Measurements from ENCODE around the gene NMT1.
"Not testable (repeated sequence)": the region's sequence is repeated elsewhere in the genome, so short reads cannot be mapped to it uniquely, and the experiment has no call there.

NMT1 gene

GRCh38 chr17:45036691-45037090, 24.4 kb upstream of the NMT1 start:
- DNase-seq (ENCODE audit: low read depth): no peak

DNA sequence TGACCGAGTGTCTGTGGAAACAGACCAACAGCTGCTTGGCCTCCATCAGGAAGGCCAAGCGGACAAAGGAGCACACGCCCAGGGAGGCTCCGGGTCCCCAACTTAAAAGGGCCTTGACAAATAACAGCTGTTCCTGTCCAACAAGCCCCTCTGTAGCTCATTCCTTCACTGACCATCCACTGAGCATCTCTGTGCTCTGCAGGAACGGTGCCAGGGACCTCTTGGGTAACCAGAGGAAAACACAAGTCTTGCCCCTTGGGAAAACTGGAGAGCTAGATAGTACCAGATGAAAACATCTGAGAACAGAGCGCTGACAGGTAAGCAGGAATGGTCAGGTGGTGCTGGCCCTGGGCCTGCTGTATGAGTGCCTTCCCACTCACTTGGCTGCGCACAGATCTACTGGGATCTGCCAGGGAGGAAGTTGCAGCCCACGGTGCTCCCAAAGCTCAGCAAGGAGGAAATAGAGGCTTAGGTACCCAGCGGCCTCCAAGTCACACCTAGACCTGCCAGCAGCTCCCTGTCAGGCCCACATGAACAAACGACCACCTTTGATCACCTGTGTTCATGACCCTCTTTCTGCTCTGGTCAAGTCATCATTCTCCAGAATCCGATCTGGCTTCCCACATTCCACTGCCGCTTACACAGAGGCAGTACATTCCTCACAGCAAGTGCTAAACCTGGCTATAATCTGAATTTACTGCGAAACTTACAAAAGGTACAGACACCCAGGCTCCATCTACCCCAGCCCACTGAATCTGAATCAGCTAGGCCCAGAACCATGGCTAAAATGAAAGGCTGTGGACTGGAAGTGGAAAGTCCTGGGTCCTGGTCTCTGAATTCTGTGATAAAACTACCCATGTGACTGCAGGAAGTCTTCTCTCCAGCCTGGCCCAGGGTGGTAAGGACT, 22.1 kb upstream of the NMT1 start:
- no peak for DNase-seq (ENCODE audit: low read depth)

- DNase-seq (ENCODE audit: low read depth): no peak
Measured at GRCh38 chr17:45040459-45040858, 20.7 kb upstream of the NMT1 start.

GRCh38 chr17:45042346-45043120, 18.6 kb upstream of the NMT1 start:
- peak; percentile 23 for DNase-seq (ENCODE audit: low read depth)

DNA sequence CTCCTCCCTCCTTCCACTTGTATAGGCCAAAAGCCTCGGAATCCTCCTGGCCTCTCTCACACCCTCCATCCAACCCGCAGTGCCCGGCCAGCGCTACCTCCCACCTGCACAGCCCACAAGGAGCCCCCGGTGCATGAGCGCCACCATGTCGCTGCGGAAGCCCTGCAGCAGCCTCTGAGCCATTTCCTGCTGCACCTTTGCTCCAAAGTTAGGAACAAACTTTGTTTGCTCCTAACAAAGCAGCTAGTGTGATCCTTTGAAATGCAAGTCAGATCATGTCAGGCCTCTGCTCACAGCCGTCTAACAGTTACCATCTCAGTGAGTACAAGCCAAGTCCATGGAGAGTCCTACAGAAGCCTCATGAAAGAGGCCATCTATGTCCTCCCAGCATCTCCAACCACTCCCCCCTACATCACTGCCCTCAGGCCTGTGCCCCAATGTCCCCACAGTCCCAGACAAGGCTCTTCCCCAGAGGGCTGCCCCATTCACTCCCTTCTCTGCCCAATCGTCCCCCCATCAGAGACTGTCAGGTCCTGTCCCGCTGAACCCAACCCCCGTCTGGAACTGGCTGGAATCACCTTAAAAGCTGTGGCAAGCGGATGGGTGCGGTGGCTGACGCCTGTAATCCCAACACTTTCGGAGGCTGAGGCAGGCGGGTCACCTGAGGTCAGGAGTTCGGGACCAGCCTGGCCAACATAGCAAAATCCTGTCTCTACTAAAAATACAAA, 17.1 kb upstream of the NMT1 start:
- no peak for DNase-seq (ENCODE audit: low read depth)

DNA sequence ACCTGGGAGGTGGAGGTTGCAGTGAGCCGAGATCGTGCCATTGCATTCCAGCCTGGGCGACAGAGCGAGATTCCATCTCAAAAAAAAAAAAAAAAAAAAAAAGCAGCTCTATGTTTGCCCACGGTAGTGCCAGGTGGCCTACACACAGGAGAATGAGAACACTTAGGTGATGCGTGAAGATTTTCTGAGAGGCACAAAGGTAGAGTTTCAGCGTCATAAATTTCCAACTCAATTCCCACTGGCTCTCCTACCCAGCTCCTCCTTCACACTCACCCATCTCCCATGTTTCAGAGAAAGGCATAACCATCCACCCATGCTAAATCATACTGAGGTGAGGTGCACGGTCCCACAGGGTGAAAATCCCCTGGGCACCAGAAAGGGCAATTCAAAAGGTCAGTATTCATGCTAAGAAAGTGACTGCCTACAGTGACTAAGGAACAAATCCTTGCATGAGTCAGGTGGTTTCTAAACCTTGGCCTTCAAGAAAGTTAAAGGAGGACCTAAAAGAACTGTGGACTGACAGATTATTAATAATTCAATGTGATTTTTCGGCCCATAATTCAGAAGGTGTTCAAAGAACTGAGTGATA, 14.5 kb upstream of the NMT1 start:
- peak; percentile 79 for DNase-seq (ENCODE audit: low read depth)

DNA sequence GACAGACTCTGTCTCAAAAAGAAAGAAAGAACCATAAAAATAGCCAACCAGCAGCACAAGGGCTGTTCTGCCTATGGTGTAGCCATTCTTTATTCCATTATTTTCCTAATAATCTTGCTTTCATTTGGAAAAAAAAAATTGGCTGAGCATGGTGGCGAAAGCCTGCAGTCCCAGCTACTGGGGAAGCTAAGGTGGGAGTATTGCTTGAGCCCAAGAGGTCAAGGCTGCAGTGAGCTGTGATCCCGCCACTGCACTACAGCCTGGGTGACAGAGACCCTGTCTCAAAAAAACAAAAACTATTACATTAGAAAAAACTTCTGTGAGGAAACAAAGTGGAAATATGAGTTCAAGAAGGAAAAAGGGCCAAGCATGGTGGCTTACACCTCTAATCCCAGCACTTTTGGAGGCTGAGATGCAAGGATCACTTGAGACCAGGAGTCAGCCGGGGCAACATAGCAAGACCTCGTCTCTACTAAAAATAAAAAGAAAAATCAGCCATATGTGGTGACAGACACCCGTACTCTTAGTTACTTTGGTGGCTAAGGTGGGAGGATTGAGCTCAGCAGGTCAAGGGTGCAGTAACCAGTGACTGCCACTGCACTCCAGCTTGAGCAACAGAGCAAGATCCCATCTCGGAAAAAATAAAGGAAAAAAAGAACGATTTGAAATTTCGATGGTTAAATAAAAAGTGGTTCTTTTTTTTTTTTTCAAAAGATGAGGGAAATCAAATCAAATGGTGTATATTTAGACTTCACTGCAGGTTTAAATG, 12.1 kb upstream of the NMT1 start:
- DNase-seq (ENCODE audit: low read depth): peak; percentile 49

DNA sequence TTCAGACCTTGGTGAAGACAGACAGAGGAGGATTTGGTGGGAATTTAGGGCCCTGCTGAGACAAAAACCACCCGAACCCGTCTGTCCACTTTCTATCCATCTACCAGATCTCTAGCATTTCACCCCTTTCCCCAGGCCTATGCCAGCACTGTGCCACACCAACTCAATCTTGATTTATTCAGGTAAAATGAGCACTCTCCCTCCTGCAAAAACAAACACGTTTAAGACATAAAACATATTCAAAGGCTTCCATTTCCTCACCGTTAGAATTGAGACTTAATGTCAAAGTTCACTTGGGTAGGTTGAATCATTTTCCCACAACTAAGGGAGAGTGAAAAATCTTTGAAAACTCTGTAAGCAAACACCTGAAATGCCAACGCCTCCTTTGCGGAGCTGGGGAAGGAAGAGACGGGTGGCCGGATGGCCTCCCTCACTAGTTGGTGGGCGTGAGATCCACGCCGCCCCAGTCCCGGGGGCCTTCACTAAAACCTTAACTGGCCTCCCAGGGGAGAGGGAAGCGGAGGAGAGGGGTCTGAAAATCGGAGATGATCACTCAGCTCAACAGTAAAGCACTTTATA, 10.5 kb upstream of the NMT1 start:
- DNase-seq (ENCODE audit: low read depth): peak; percentile 65

DNA sequence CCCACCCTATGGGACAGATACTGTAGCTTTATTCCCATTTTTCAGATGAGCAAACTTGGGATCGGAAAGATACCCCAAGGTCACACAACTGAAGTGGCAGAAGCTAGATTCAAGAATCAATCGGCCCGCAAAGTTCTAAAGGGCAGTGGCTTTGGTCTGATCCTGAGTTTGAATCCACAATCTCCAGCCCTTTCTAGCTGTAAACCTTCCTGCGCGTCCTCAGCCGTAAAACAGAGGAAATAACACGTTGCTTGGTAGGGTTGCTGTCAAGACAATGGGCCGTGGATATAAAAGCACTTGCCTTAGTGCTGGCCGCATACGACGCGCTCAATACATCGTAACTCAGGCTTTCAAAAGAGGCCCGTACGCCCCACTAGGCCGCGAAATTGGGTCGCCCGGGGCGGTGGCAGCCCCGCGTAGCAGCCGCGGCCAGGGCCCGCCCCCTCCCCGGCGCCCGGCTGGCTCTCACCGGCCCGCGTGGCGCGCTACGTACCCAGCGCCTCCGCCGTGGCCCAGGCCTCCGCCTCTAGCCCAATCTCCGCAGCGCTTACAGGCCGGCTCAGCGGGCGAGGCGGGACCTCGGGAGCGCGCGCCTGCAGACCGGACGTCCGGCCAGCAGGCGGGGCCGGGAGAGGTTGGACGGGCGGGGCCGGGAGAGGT, 9.9 kb upstream of the NMT1 start, which contains the start of gene DCAKD:
DCAKD (minus strand) TSS at position 573 of the 660 bp plus-strand sequence. CDS start 16,747 bp downstream, outside the sequence.
- peak; percentile 99 for DNase-seq (ENCODE audit: low read depth)

DNA sequence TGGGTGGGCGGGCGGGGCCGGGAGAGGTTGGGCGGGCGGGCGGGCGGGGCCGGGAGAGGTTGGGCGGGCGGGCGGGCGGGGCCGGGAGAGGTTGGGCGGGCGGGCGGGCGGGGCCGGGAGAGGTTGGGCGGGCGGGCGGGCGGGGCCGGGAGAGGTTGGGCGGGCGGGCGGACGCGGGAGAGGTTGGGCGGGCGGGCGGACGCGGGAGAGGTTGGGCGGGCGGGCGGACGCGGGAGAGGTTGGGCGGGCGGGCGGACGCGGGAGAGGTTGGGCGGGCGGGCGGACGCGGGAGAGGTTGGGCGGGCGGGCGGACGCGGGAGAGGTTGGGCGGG, 9.4 kb upstream of the NMT1 start:
- not testable (repeated sequence) for DNase-seq (ENCODE audit: low read depth)

DNA sequence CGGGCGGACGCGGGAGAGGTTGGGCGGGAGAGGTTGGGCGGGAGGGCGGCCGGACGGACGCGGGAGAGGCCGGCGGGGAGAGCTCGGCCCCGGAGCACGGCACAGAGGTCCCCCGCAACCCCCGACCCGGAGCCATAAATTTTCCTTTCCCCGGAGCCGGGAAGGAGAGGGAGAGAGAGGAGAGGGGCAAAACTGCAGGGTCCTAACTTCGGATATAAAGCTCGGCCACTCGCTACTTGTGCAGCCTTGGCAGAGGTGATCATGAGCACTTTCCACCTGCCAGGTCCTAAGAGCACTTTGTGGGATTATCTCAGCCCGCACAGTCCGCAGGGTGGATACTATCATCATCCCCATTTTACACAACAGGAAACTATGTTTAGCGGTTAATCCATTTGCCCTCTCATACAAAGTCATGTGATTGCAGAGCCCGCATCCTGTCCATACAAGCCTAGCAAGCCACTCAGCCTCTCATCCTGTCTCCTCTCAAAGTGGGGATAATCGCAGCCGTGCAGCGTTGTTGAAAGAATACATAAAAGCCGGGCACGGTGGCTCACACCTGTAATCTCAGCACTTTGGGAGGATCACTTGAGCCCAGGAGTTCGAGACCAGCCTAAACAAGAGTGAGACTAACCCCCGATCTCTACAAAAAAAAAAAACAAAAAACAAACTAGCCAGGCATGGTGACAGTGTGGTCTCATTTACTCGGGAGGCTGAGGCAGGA, 8.9 kb upstream of the NMT1 start:
- peak; percentile 68 for DNase-seq (ENCODE audit: low read depth)

- DNase-seq (ENCODE audit: low read depth): no peak
Measured at GRCh38 chr17:45060382-45060796, 728 bp upstream of the NMT1 start.

DNA sequence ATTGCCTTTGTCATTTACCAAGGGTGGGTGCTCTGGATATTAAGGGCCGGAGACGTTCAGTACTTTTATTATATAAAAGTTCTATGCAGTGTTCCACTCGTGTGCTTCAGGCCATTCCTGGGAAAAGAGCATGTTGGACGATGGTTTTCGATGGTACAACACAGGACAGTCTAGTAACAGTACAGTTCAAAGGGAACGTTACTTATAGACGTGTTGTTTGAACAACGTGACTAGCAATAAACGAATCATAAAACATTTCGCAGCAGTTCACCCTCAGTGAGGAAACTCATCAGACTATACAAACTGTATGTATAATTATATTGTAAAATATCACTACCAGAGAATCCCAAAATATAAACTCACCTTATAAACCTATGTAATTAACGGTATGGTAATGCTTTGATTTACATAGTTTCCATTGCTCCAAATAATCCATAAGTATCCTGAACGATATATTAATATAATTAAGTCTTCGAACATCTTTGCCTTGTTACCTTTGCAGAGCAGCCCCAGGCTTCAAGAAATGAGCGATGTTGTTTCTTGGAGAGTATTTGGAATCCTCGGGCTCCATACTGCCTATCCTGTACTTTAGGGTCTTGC, 589 bp downstream of the NMT1 start:
- DNase-seq (ENCODE audit: low read depth): no peak

DNA sequence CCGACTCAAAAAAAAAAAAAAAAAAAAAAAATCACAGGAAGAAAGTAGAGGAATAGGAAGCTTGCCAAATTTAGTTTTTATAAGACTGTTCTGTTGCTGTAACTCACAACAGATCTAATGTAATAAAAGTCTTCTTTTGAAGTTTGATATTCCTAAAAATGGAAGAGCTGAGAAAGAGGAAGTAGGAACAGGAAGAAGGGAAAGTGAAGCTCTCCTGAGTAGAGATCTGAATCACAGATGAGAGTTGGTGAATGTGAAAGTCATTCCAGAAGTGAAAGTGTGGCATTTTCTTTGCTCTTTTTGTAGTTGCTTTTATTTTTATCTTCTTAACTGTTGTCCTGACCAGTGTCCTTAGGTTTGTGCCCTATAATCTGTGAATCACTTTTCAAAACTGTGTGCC, 2.1 kb downstream of the NMT1 start:
- peak; percentile 28 for DNase-seq (ENCODE audit: low read depth)

GRCh38 chr17:45067637-45068036, 6.5 kb downstream of the NMT1 start:
- no peak for DNase-seq (ENCODE audit: low read depth)

- DNase-seq (ENCODE audit: low read depth): no peak
Measured at GRCh38 chr17:45070001-45070400, 8.9 kb downstream of the NMT1 start.

GRCh38 chr17:45070809-45071208, 9.7 kb downstream of the NMT1 start:
- DNase-seq (ENCODE audit: low read depth): peak; percentile 59

GRCh38 chr17:45073414-45074070, 12.4 kb downstream of the NMT1 start:
- DNase-seq (ENCODE audit: low read depth): peak; percentile 45

GRCh38 chr17:45077643-45078042, 16.5 kb downstream of the NMT1 start:
- DNase-seq (ENCODE audit: low read depth): no peak
